ENCODE data around the gene AKAP13. TPM values are rescaled to one million over a fixed set of nuclear protein-coding genes. Genes with fewer than 3 reads are reported as not detected.

Gene AKAP13
- total RNA-seq, 4 donors from 2014 or later, result 105 to 167 (median 129) TPM

- TF ChIP-seq POLR2A (IDR thresholded peaks at IDR 0.05), result no peak
- TF ChIP-seq CTCF (IDR thresholded peaks at IDR 0.05), result no peak
- DNase-seq (ENCODE audit: low spot score in 2 of 2), result no peak
- intact Hi-C loops (cut with DNase I; ENCODE audit: low total_unique reads), result no loop called here
- 79 to 84% methylated on average over 4 of the region's 4 CpGs for WGBS, 2 donors
- H3K4me3 ChIP-seq (ENCODE audit: low read depth, poor library complexity, severe bottlenecking), result no peak overlapping the region
These were observed 33.6 kb downstream of the AKAP13 start for GRCh38 chr15:85414037-85414436.

GRCh38 chr15:85414495-85414894 lies 34.1 kb downstream of the AKAP13 start:
- TF ChIP-seq CTCF (IDR thresholded peaks at IDR 0.05) (no peak), POLR2A (IDR thresholded peaks at IDR 0.05) (no peak)
- intact Hi-C loops (cut with DNase I; ENCODE audit: low total_unique reads), result no loop called here
- no peak overlapping the region for H3K4me3 ChIP-seq (ENCODE audit: low read depth, poor library complexity, severe bottlenecking)
- DNase-seq (ENCODE audit: low spot score in 2 of 2), result no peak

GRCh38 chr15:85414991-85415390 lies 34.6 kb downstream of the AKAP13 start:
- TF ChIP-seq POLR2A (IDR thresholded peaks at IDR 0.05) (no peak), CTCF (IDR thresholded peaks at IDR 0.05) (no peak)
- 98 to 99% methylated on average over 10 of the region's 10 CpGs for WGBS, 2 donors
- no peak for DNase-seq (ENCODE audit: low spot score in 2 of 2)
- no peak overlapping the region for H3K4me3 ChIP-seq (ENCODE audit: low read depth, poor library complexity, severe bottlenecking)
- intact Hi-C loops (cut with DNase I; ENCODE audit: low total_unique reads), result no loop called here

- WGBS, 2 donors, result 89 to 95% methylated on average over 2 of the region's 2 CpGs
- no peak for TF ChIP-seq POLR2A (IDR thresholded peaks at IDR 0.05)
- TF ChIP-seq CTCF (IDR thresholded peaks at IDR 0.05), result no peak
- no peak overlapping the region for H3K4me3 ChIP-seq (ENCODE audit: low read depth, poor library complexity, severe bottlenecking)
- DNase-seq (ENCODE audit: low spot score in 2 of 2), result no peak
- intact Hi-C loops (cut with DNase I; ENCODE audit: low total_unique reads), result no loop called here
These were observed 35.4 kb downstream of the AKAP13 start for GRCh38 chr15:85415783-85416182.

GRCh38 chr15:85417276-85417675 lies 36.9 kb downstream of the AKAP13 start:
- no peak for DNase-seq (ENCODE audit: low spot score in 2 of 2)
- TF ChIP-seq POLR2A (IDR thresholded peaks at IDR 0.05) (no peak), CTCF (IDR thresholded peaks at IDR 0.05) (no peak)
- no peak overlapping the region for H3K4me3 ChIP-seq (ENCODE audit: low read depth, poor library complexity, severe bottlenecking)
- 94 to 95% methylated on average over 5 of the region's 5 CpGs for WGBS, 2 donors
- intact Hi-C loops (cut with DNase I; ENCODE audit: low total_unique reads), result no loop called here

GRCh38 chr15:85419161-85419560 lies 38.8 kb downstream of the AKAP13 start:
- no peak overlapping the region for H3K4me3 ChIP-seq (ENCODE audit: low read depth, poor library complexity, severe bottlenecking)
- intact Hi-C loops (cut with DNase I; ENCODE audit: low total_unique reads), result no loop called here
- no peak for DNase-seq (ENCODE audit: low spot score in 2 of 2)
- 81 to 96% methylated on average over 5 of the region's 5 CpGs for WGBS, 2 donors
- TF ChIP-seq POLR2A (IDR thresholded peaks at IDR 0.05) (no peak), CTCF (IDR thresholded peaks at IDR 0.05) (no peak)
